HepG2 (cell line): ENCODE data around the gene IER5L.

Experiments
- ATRX ChIP-seq: sonication (generic); formaldehyde crosslinking; IDR thresholded peaks from 2 replicates; pipeline ENCODE4 v1.4.0; 2020; ENCODE audit warnings: missing genetic modification reagents, borderline replicate concordance
- CTCF ChIP-seq: sonication (generic); formaldehyde crosslinking; IDR thresholded peaks from 2 replicates; pipeline ENCODE4 v1.5.0; 2020; ENCODE audit warnings: mild to moderate bottlenecking, missing genetic modification reagents, moderate library complexity
- KDM1A ChIP-seq: IDR thresholded peaks from 2 replicates; pipeline ENCODE4 v1.6.1; 2016; ENCODE audit warnings: missing compliant biosample characterization
- MTF1 ChIP-seq: sonication (generic); formaldehyde crosslinking; IDR thresholded peaks from 2 replicates; pipeline ENCODE4 v1.5.0; 2020; ENCODE audit warnings: missing genetic modification reagents
- NFKBIZ ChIP-seq: IDR thresholded peaks from 2 replicates; pipeline ENCODE4 v1.6.1; 2018; ENCODE audit warnings: missing genetic modification reagents, missing compliant biosample characterization
- NR2C2 ChIP-seq: sonication (generic); formaldehyde crosslinking; IDR thresholded peaks from 2 replicates; pipeline ENCODE4 v1.4.0; 2020; ENCODE audit warnings: missing genetic modification reagents, mild to moderate bottlenecking, moderate library complexity, borderline replicate concordance
- ZNF274 ChIP-seq: sonication (generic); formaldehyde crosslinking; IDR thresholded peaks from 2 replicates; pipeline ENCODE4 v1.5.1; 2020; ENCODE audit warnings: mild to moderate bottlenecking, missing genetic modification reagents

- TF ChIP-seq MTF1 (no peak), ZNF274 (CRISPR knock-in tag) (no peak), ATRX (no peak), KDM1A (CRISPR knock-in tag) (no peak), CTCF (no peak), NFKBIZ (CRISPR knock-in tag) (no peak), NR2C2 (CRISPR knock-in tag) (no peak)
These were observed 45.0 kb downstream of the IER5L start for GRCh38 chr9:129133082-129133481.
